GF-D8 (cell line): ENCODE data around the gene NXPH4.

Experiments
- DNase-seq: peaks from one replicate; lab custom pipeline; 2025; lab: John Stamatoyannopoulos, UW

Gene NXPH4

GRCh38 chr12:57216014-57216911 lies at the start of gene NXPH4:
Gene NXPH4, plus strand, starts transcription at chr12:57216794. Its CDS starts 176 bp downstream, at chr12:57216970.
- DNase-seq, result no peak

- DNase-seq, result no peak
These were observed 49.6 kb upstream of the NXPH4 start for GRCh38 chr12:57166971-57167371.

- no peak for DNase-seq
These were observed 48.5 kb upstream of the NXPH4 start for GRCh38 chr12:57168058-57168457.

- no peak for DNase-seq
These were observed 47.4 kb upstream of the NXPH4 start for GRCh38 chr12:57169046-57169795.

- DNase-seq, result no peak
These were observed 46.6 kb upstream of the NXPH4 start for GRCh38 chr12:57169969-57170368.

- DNase-seq, result no peak
These were observed 46.2 kb upstream of the NXPH4 start for GRCh38 chr12:57170408-57170807.

GRCh38 chr12:57170927-57171326 lies 45.7 kb upstream of the NXPH4 start:
- DNase-seq, result no peak

GRCh38 chr12:57171668-57172067 lies 44.9 kb upstream of the NXPH4 start:
- no peak for DNase-seq

- no peak for DNase-seq
These were observed 43.5 kb upstream of the NXPH4 start for GRCh38 chr12:57173089-57173488.

GRCh38 chr12:57173683-57174082 lies 42.9 kb upstream of the NXPH4 start:
- DNase-seq, result no peak

GRCh38 chr12:57175428-57176138 lies 41.0 kb upstream of the NXPH4 start:
- DNase-seq, result no peak

- no peak for DNase-seq
These were observed 40.5 kb upstream of the NXPH4 start for GRCh38 chr12:57176139-57176477.

- no peak for DNase-seq
These were observed 39.7 kb upstream of the NXPH4 start for GRCh38 chr12:57176846-57177245.

- no peak for DNase-seq
These were observed 39.2 kb upstream of the NXPH4 start for GRCh38 chr12:57177354-57177753.

- no peak for DNase-seq
These were observed 38.4 kb upstream of the NXPH4 start for GRCh38 chr12:57178213-57178612.

GRCh38 chr12:57179331-57180086 lies 37.1 kb upstream of the NXPH4 start:
- no peak for DNase-seq

- no peak for DNase-seq
These were observed 36.1 kb upstream of the NXPH4 start for GRCh38 chr12:57180321-57180989.

GRCh38 chr12:57181072-57181471 lies 35.5 kb upstream of the NXPH4 start:
- DNase-seq, result no peak

GRCh38 chr12:57181561-57182155 lies 34.9 kb upstream of the NXPH4 start:
- no peak for DNase-seq

- DNase-seq, result no peak
These were observed 33.5 kb upstream of the NXPH4 start for GRCh38 chr12:57182918-57183575.
